H1 (cell line): ENCODE data around the gene PRR19.

Source experiments
- CEBPB ChIP-seq: IDR thresholded peaks from 2 replicates; pipeline ENCODE4 v1.6.1; 2012; ENCODE audit warnings: low read depth, low read length
- CHD1 ChIP-seq: IDR thresholded peaks from 2 replicates; pipeline ENCODE4 v1.6.1; 2012; ENCODE audit warnings: low read depth, low read length, improper control_type of control experiment
- EZH2 ChIP-seq: fragments of 200-600 bp; sonication (generic); IDR thresholded peaks from 2 replicates; pipeline ENCODE4 v1.7.1; 2012; ENCODE audit warnings: low read depth, mild to moderate bottlenecking, moderate library complexity, low read length, inconsistent platforms; ENCODE audit not compliant: severe bottlenecking
- SP1 ChIP-seq: IDR thresholded peaks from 2 replicates; pipeline ENCODE4 v1.6.1; 2011; ENCODE audit warnings: low read depth, low read length
- TF ChIP-seq, protein P1 (sequence below), 3 experiments: IDR thresholded peaks; 1 replicate in 2 of 3; 2 replicates in 1 of 3; pipeline versions ENCODE4 v1.5.1 to v1.6.1; 2011; ENCODE audit warnings: low read length in 3 of 3, mild to moderate bottlenecking in 3 of 3, inconsistent platforms in 2 of 3, low read depth in 1 of 3, moderate library complexity in 1 of 3; ENCODE audit not compliant: insufficient read depth in 1 of 3; ENCODE audit errors: control extremely low read depth in 1 of 3
- TF ChIP-seq, protein P2 (sequence below): IDR thresholded peaks from 2 replicates; pipeline ENCODE4 v1.6.1; 2012; ENCODE audit warnings: low read length, inconsistent platforms

DNA sequence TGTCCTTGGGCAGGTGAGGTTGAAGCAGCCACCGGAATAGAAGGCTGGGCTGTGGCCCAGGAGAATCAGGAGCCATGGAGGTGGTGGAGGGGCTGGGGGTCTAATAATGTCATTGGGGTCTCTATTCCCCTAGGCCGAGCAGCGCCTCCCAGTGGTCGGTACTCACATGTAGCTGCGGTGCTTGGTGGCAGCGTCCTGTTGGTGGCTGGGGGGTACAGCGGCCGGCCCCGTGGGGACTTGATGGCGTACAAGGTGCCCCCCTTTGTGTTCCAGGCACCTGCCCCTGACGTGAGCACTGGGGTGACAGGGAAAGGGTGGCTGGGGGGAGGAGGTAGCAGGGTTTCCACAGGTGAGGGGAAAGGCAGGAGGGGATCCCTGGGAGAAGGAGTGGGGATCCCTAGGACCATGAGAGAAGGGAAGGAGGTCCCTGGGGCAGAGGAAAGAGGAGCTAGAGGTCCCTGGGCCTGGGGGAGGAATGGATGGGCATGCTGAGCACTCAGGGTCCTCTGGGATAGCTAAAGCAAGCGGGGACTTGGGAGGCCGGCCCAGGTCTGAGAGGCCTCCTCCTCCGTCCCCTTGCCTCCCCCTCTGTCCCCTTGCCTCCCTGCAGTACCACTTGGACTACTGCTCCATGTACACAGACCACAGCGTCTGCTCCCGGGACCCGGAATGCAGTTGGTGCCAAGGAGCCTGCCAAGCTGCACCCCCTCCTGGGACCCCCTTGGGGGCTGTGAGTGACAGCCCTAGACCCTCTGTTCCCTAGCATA, 41.6 kb downstream of the PRR19 start:
- no peak for TF ChIP-seq CEBPB
- TF ChIP-seq CHD1 = no peak
- no peak for TF ChIP-seq SP1
- TF ChIP-seq, protein P1, sequence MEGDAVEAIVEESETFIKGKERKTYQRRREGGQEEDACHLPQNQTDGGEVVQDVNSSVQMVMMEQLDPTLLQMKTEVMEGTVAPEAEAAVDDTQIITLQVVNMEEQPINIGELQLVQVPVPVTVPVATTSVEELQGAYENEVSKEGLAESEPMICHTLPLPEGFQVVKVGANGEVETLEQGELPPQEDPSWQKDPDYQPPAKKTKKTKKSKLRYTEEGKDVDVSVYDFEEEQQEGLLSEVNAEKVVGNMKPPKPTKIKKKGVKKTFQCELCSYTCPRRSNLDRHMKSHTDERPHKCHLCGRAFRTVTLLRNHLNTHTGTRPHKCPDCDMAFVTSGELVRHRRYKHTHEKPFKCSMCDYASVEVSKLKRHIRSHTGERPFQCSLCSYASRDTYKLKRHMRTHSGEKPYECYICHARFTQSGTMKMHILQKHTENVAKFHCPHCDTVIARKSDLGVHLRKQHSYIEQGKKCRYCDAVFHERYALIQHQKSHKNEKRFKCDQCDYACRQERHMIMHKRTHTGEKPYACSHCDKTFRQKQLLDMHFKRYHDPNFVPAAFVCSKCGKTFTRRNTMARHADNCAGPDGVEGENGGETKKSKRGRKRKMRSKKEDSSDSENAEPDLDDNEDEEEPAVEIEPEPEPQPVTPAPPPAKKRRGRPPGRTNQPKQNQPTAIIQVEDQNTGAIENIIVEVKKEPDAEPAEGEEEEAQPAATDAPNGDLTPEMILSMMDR (IDR thresholded peaks at IDR 0.05; ENCODE audit: control extremely low read depth in 1 of 3, insufficient read depth in 1 of 3, low read depth in 1 of 3, low read length in 3 of 3) = peak; percentile 89 to 99 (median 95)
- TF ChIP-seq EZH2 = no peak
- TF ChIP-seq, protein P2, sequence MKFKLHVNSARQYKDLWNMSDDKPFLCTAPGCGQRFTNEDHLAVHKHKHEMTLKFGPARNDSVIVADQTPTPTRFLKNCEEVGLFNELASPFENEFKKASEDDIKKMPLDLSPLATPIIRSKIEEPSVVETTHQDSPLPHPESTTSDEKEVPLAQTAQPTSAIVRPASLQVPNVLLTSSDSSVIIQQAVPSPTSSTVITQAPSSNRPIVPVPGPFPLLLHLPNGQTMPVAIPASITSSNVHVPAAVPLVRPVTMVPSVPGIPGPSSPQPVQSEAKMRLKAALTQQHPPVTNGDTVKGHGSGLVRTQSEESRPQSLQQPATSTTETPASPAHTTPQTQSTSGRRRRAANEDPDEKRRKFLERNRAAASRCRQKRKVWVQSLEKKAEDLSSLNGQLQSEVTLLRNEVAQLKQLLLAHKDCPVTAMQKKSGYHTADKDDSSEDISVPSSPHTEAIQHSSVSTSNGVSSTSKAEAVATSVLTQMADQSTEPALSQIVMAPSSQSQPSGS = no peak
